Heart right ventricle (tissue), 16 donors: ENCODE measurements around the gene DNAJC3. TPM values are rescaled to one million over a fixed set of nuclear protein-coding genes. Genes with fewer than 3 reads are reported as not detected.
"Not testable (repeated sequence)": the region's sequence is repeated elsewhere in the genome, so short reads cannot be mapped to it uniquely, and the experiment has no call there.

Experiments used
- ATAC-seq, 8 donors: fragments of 200-7000 bp; cut with Tn5 transposase; one replicate each; pipeline ENCODE4 v1.9.1; 2020; ENCODE audit warnings: mild to moderate bottlenecking in 8 of 8, moderate library complexity in 8 of 8, moderate number of reproducible peaks in 1 of 8
- DNase-seq, 2 donors: peaks; one replicate each; pipeline ENCODE4 v3.0.0-alpha.2; 2020
- H3K27ac ChIP-seq, 10 donors: fragments of 200-600 bp; sonication (generic) in 2 of 10; one replicate each; pipeline versions ENCODE4 v1.5.0 to v1.8.0; 2020 to 2022; ENCODE audit warnings: mild to moderate bottlenecking in 3 of 10
- H3K27me3 ChIP-seq, 7 donors: fragments of 200-600 bp; one replicate each; pipeline ENCODE4 v1.8.0; 2021 to 2022; ENCODE audit warnings: mild to moderate bottlenecking in 2 of 7
- H3K36me3 ChIP-seq, 9 donors: fragments of 200-600 bp; sonication (generic) in 1 of 9; one replicate each; pipeline versions ENCODE4 v1.5.0 to v1.8.0; 2020 to 2022; ENCODE audit warnings: mild to moderate bottlenecking in 2 of 9
- H3K4me1 ChIP-seq, 9 donors: fragments of 200-600 bp; sonication (generic) in 1 of 9; one replicate each; pipeline versions ENCODE4 v1.5.0 to v1.8.0; 2020 to 2022; ENCODE audit warnings: mild to moderate bottlenecking in 4 of 9
- H3K4me3 ChIP-seq, 10 donors: fragments of 200-600 bp; sonication (generic) in 2 of 10; one replicate each; pipeline versions ENCODE4 v1.5.0 to v1.8.0; 2020 to 2022; ENCODE audit warnings: mild to moderate bottlenecking in 7 of 10, moderate library complexity in 2 of 10
- H3K9me3 ChIP-seq, 11 donors: fragments of 200-600 bp in 10 of 11; sonication (generic) in 2 of 11; one replicate each; pipeline versions ENCODE4 v1.5.0 to v1.8.0; 2013 to 2022; ENCODE audit warnings: mild to moderate bottlenecking in 2 of 11, control low read depth in 1 of 11, moderate library complexity in 1 of 11
- CTCF ChIP-seq, 9 donors: fragments of 200-600 bp; sonication (generic) in 2 of 9; IDR thresholded peaks; one replicate each; pipeline versions ENCODE4 v1.5.0 to v1.8.0; 2021 to 2022; ENCODE audit warnings: antibody characterized with exemption in 9 of 9, mild to moderate bottlenecking in 5 of 9, moderate library complexity in 1 of 9
- WGBS, 2 donors: extraction: QIAGEN DNeasy Blood & Tissue Kit; methylation state at CpG; one replicate each; pipeline ENCODE4 v1.1.7; 2013; ENCODE audit warnings: inconsistent platforms in 1 of 2; 5-methylcytosine and 5-hydroxymethylcytosine counted together
- intact Hi-C, 10 donors: fragments of 100-400 bp; cut with DNase I; formaldehyde crosslinking; loops; one replicate each; pipeline versions ENCODE4 v1.11.1 to v1.14.2; 2022
- polyA plus RNA-seq, 2 donors: library from polyadenylated mRNA; stranded (reverse); fragments of 200-250 nt; gene quantifications; one replicate each; pipeline ENCODE4 v1.2.3, GENCODE V29; 2013
- total RNA-seq, 10 donors: library from RNA; stranded (reverse); fragmentation: NEBNext Ultra II Directional in 3 of 10; extraction: Animal tissue kit (Norgen Biotek cat#: 25700) in 3 of 10; gene quantifications; one replicate each; pipeline versions ENCODE4 v1.2.1 to v1.2.4, GENCODE V29; 2021 to 2023
- donor health status: Arrhythmogenic right ventricular cardiomyopathy.
- donor health status: ischemic (EF 13 %, LVEDD 7.1; RV severe dilation, severe dysfunction).
- donor health status: healthy with polysubstance abuse.
- donor health status: DM: no; HTN: yes; CAD: no.
- donor health status: DM: no; HTN: no; CAD: no.
- donor health status: ischemic (EF 25% LVEDD 6.9; RV normal size, moderate dysfunction).
- donor health status: ischemic (EF 25% LVEDD 5.7; RV mildly dilated, moderate dysfunction).
- donor health status: healthy.
- donor health status: DM: yes; HTN: yes; CAD: no.
- donor health status: Ischemic cardiomyopathy.
- donor health status: ischemic (EF 35%, LVEDD 5.7; RV mildly dilated, moderate dysfunction).
- donor health status: nonischemic (EF 11% LVEDD 7.7; RV severe dilation, severe dysfunction).
- donor health status: DM: yes; HTN: yes; CAD: no.
- donor health status: PGD.
- donor health status: ischemic (EF 29% LVEDD 5.4; RV normal size, mild dysfunction).
- donor health status: nonischemic (EF 23%, LVEDD 6.1; RV moderate dilation, normal function).

The DNAJC3 gene
- total and polyA plus RNA-seq, 12 donors = 9.3 to 40.9 (median 31.2) TPM

GRCh38 chr13:95756072-95756471 lies 79.1 kb downstream of the DNAJC3 start:
- Histone ChIP-seq H3K9me3 (no peaks in the 10 kb centered on the region), H3K27ac (no peak overlapping the region), H3K27me3 (no peaks in the 10 kb centered on the region), H3K4me1 (peaks cover 0 to 19% (median 8%) of the 10 kb centered on the region in 9 donors), H3K4me3 (no peak overlapping the region), H3K36me3 (peaks cover 0 to 40% (median 0%) of the 10 kb centered on the region in 9 donors)
- DNase-seq = no peak
- no peak for TF ChIP-seq CTCF (IDR thresholded peaks at IDR 0.05)
- ATAC-seq = no peak
- intact Hi-C loops = no loop called here
- WGBS, 2 donors = 82 to 83% methylated on average over 5 of the region's 5 CpGs

- H3K27me3 ChIP-seq, H3K4me3 ChIP-seq, intact Hi-C loops, DNase-seq, ATAC-seq, H3K4me1 ChIP-seq, H3K9me3 ChIP-seq, H3K27ac ChIP-seq: not testable (repeated sequence)
- 78 to 84% methylated on average over 3 of the region's 3 CpGs for WGBS, 2 donors
- peaks cover 0 to 95% (median 42%) of the 10 kb centered on the region in 9 donors for H3K36me3 ChIP-seq
These were observed 85.7 kb downstream of the DNAJC3 start for GRCh38 chr13:95762626-95763025.

GRCh38 chr13:95763601-95764000 lies 86.7 kb downstream of the DNAJC3 start:
- no peaks in the 10 kb centered on the region for H3K27me3 ChIP-seq
- intact Hi-C loops = no loop called here
- no peak for TF ChIP-seq CTCF (IDR thresholded peaks at IDR 0.05)
- no peak for DNase-seq
- 90 to 92% methylated on average over 4 of the region's 4 CpGs for WGBS, 2 donors
- ATAC-seq = no peak
- no peaks in the 10 kb centered on the region for H3K9me3 ChIP-seq
- H3K4me1 ChIP-seq = no peaks in the 10 kb centered on the region
- no peak overlapping the region for H3K27ac ChIP-seq
- no peak overlapping the region for H3K4me3 ChIP-seq
- peaks cover 0 to 97% (median 42%) of the 10 kb centered on the region in 9 donors for H3K36me3 ChIP-seq

- peaks cover 0 to 77% (median 3%) of the 10 kb centered on the region in 9 donors for H3K36me3 ChIP-seq
- ATAC-seq (no peak), DNase-seq (no peak)
- H3K9me3 ChIP-seq = no peaks in the 10 kb centered on the region
- TF ChIP-seq CTCF (IDR thresholded peaks at IDR 0.05) = no peak
- intact Hi-C loops = loop anchor here in 1 of 10 donors (10.0 kb wide), 1 partner anchor 87 kb away; no protein-coding TSS in a partner anchor
- no peak overlapping the region for H3K27ac ChIP-seq
- H3K27me3 ChIP-seq = no peaks in the 10 kb centered on the region
- WGBS, 2 donors = 95 to 99% methylated on average over 4 of the region's 4 CpGs
- H3K4me3 ChIP-seq = no peak overlapping the region
- H3K4me1 ChIP-seq = no peaks in the 10 kb centered on the region
These were observed 95.0 kb downstream of the DNAJC3 start for GRCh38 chr13:95771905-95772304.

- Histone ChIP-seq H3K4me1 (peaks cover 0 to 6% (median 0%) of the 10 kb centered on the region in 9 donors), H3K27ac (no peak overlapping the region), H3K9me3 (peaks cover 0 to 6% (median 0%) of the 10 kb centered on the region in 11 donors), H3K36me3 (peaks cover 0 to 72% (median 5%) of the 10 kb centered on the region in 9 donors), H3K4me3 (no peak overlapping the region), H3K27me3 (no peaks in the 10 kb centered on the region)
- TF ChIP-seq CTCF (IDR thresholded peaks at IDR 0.05) = no peak
- no peak for DNase-seq
- 44 to 94% methylated on average over 1 of the region's 1 CpG for WGBS, 2 donors
- intact Hi-C loops = loop anchor here in 1 of 10 donors (10.0 kb wide), 1 partner anchor 95 kb away; no protein-coding TSS in a partner anchor
- ATAC-seq = no peak
These were observed 102.6 kb downstream of the DNAJC3 start for GRCh38 chr13:95779522-95779921.
